Epithelial cell of proximal tubule (primary cell): ENCODE measurements around the gene IZUMO4. TPM values are rescaled to one million over a fixed set of nuclear protein-coding genes. Genes with fewer than 3 reads are reported as not detected.

Experiments
- DNase-seq: peaks from one replicate; pipeline ENCODE4 v3.0.0-alpha.2; 2011; ENCODE audit warnings: low read depth
- H3K4me3 ChIP-seq: 2 replicates; pipeline ENCODE4 v1.5.1; 2011; ENCODE audit warnings: low read depth, mild to moderate bottlenecking, low read length
- total RNA-seq: library from RNA; depleted of rRNA; stranded (reverse); fragments of >200 nt; gene quantifications from 2 replicates; pipeline ENCODE4 v1.2.3, GENCODE V29; 2015
- TF ChIP-seq, protein P1 (sequence below): conservative IDR thresholded peaks from 2 replicates; pipeline ENCODE4 v1.5.1; 2012; ENCODE audit warnings: low read depth, mild to moderate bottlenecking, low read length

Gene IZUMO4
- total RNA-seq, 1 donor from 2014 or later, result 5.2 TPM

DNA sequence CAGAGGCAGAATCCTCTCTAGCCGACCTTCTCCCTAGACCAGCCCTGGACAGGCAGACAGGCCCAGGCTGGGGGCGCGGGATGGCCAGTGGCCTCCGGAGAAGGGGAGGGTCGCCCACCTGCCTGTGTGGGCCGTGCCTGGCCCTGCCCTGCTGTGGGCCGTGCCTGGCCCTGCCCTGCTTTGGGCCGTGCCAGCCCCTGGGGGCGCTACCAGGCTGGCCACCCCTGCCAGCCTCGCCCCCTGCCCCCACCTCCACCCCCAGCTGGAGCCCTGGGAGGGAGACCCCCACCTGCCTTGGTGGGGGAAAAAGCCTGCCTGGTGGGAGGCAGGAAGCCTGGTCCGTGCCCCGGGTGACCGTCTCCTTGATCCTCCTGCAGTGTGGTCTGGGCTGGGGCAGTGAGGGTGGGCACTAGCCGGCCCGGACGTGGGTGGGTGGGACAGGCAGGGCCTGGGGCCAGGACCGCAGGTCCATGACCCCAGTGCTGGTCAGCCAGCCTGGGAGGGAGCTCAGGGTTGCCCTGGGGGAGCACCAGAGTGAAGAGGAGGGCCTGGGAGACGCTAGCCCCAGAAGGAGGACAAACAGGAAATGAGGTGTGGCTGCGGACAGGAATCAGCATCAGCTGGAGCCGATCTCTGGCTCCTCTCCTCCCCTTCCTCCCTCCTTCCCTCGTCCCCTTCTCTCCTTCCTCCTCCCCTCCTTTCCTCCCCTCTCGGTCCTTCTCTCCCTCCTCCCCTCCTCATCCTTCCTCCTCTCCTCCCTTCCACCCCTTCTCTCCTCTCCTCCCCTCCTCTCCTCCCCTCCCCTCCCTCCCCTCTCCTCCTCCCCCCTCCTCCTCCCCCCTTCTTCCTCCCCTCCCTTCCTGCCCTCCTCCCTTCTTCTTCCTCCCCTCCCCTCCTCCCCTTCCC, 40.5 kb upstream of the IZUMO4 start:
- no peak for DNase-seq
- TF ChIP-seq, protein P1, sequence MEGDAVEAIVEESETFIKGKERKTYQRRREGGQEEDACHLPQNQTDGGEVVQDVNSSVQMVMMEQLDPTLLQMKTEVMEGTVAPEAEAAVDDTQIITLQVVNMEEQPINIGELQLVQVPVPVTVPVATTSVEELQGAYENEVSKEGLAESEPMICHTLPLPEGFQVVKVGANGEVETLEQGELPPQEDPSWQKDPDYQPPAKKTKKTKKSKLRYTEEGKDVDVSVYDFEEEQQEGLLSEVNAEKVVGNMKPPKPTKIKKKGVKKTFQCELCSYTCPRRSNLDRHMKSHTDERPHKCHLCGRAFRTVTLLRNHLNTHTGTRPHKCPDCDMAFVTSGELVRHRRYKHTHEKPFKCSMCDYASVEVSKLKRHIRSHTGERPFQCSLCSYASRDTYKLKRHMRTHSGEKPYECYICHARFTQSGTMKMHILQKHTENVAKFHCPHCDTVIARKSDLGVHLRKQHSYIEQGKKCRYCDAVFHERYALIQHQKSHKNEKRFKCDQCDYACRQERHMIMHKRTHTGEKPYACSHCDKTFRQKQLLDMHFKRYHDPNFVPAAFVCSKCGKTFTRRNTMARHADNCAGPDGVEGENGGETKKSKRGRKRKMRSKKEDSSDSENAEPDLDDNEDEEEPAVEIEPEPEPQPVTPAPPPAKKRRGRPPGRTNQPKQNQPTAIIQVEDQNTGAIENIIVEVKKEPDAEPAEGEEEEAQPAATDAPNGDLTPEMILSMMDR, result peak; percentile 10
- H3K4me3 ChIP-seq, result peak overlapping the region; percentile 7

DNA sequence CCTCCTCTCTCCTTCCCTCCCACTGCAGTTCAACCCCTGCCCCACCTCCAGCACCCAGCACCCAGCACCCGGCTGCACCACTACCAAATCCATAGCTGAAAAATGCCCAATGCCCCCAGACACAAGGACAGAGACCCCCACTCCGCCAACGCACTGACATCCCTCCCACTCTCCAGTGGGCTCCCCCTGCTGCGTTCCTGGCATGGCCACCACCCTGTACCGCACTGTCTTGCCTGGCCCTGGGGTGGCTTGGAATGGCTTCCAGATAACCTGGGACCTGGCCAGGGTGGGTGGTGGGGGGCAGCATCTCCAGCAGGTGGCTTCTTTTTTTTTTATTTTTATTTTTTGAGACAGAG, 39.9 kb upstream of the IZUMO4 start:
- DNase-seq, result no peak
- no peak overlapping the region for H3K4me3 ChIP-seq
- TF ChIP-seq, protein P1, result no peak

DNA sequence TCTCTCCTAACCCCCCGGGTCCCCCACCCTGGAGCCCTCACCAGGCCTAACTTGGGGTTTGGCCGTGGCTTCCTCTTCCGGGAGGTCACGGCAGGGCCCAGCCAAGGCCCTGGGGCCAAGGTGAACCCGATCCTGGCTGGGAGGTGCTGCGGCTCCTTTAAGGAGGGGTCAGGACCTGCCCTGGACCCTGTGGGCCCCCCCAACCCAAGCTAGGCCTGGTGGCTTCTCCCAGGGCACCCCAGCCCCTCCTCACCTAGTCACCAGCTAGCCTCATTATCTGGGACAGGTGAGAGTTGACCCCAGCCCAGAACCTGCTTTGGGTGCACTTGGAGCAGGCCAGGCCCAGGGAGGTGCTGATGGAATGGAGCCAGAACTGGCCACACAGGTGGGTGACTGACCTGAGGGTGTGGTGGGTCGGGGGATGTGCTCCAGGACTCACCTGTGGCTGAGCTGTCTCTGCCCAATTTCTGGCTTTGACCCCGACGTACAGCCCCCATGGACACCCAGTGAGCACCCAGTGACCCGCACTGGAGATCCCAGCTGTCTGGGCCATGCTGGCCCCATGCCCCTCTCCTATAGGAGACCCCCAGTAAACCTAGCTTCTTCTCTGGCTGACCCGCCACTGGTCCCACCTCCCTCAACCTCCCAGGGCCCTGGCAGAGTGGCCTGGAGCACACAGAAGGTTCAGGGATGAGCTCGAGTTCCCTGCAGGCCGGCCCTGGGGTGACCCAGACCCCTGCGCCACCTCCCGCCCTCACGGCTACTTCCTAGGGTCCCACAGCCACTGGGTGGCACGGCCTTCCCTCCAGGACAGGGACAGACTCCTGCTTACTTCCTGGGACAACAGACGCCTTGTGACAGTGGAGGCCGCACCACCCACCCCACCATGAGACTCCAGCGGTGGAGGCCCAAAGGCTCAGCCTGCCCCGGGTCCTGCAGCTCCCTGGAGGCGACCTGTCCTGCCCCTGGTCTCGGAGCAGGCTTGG, 38.9 kb upstream of the IZUMO4 start:
- DNase-seq, result no peak
- H3K4me3 ChIP-seq, result no peak overlapping the region
- TF ChIP-seq, protein P1, result no peak

DNA sequence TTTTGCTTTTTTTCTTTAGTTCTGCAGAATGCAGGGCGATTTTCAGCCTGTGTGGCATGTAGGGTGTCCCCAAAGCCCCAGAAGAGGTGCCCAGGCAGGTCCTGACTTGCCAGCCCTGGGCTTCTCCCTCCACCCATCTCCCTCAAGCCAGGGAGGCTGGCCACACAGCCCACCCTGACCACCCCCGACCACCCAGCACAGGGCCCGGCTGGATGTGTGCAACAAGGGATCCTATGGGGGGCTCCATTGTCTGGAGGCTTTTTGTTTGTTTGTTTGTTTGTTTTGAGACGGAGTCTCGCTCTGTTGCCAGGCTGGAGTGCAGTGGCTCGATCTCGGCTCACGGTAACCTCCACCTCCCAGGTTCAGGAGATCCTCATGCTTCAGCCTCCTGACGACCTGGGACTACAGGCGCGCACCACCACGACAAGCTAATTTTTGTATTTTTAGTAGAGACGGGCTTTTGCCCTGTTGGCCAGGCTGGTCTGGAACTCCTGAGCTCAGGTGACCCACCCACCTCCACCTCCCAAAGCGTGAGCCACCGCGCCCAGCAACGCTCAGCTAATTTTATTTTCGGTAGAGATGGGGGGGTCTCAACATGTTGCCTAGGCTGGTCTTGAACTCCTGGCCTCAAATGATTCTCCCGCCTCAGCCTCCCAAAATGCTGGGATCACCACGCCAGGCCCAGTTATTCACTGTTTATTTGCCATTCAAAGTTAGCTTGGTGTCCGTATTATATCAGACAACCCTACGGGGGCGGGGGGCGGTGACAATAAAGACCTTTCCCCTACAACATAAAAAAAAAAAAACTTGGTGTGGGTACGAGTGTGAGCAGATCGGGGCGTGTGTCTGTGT, 37.9 kb upstream of the IZUMO4 start:
- TF ChIP-seq, protein P1, result no peak
- no peak overlapping the region for H3K4me3 ChIP-seq
- DNase-seq, result no peak

DNA sequence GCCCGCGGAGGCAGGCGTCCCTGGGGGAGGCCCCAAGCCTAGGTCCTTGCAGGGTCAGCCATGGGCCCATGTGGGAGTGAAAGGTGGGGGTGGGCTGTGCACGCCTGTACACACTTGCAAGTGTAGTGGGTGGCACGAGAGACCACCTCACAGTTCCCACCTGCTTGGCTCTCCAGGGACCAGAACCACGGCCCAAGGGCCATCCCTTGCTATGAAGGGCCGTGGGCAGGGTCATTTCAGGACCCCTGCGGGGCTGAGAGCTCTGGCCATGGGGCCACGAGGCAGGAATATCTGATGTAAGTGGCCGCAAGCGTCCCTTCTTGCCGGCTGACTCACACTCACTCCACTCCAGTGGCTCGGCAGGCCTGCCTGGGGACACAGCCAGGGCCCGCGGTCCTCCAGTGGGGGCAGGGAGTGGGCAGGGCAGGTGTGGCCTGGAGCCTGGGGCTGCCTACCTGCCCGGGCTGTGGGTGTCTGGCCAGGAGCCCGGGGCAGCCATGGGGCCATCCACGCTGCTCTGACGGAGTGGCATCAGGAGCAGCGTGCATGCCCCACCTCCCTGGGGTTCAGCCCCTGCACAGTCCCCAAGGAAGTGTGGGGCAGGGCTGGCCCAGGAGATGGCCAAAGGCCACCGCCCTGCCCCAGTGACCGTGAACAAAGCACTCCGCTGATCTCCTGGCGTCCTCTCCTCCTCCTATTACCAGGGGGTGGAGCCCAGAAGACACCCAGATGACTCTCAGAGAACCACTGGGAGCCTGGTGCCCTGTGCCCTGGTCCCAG, 37.1 kb upstream of the IZUMO4 start:
- no peak for DNase-seq
- H3K4me3 ChIP-seq, result peak overlapping the region; percentile 56
- TF ChIP-seq, protein P1, result no peak
